Heart left ventricle (tissue), 16 donors: Measurements from ENCODE around the gene WDR37. TPM values are rescaled to one million over a fixed set of nuclear protein-coding genes. Genes with fewer than 3 reads are reported as not detected.

Source experiments
- ATAC-seq, 4 donors: fragments of 200-7000 bp; cut with Tn5 transposase; one replicate each; pipeline ENCODE4 v1.9.1; 2020 to 2022; ENCODE audit warnings: moderate library complexity in 4 of 4, mild to moderate bottlenecking in 3 of 4, moderate number of reproducible peaks in 1 of 4
- DNase-seq, 5 donors: peaks; one replicate each; pipeline ENCODE4 v3.0.0-alpha.2; 2020
- H3K27ac ChIP-seq, 12 donors: fragments of 200-600 bp; sonication (generic) in 4 of 12; one replicate each; pipeline versions ENCODE4 v1.5.0 to v1.8.0; 2016 to 2022; ENCODE audit warnings: mild to moderate bottlenecking in 2 of 12
- H3K27me3 ChIP-seq, 9 donors: fragments of 200-600 bp; sonication (generic) in 2 of 9; one replicate each; pipeline versions ENCODE4 v1.5.1 to v1.8.0; 2016 to 2022; ENCODE audit warnings: mild to moderate bottlenecking in 3 of 9
- H3K36me3 ChIP-seq, 9 donors: fragments of 200-600 bp; sonication (generic) in 2 of 9; one replicate each; pipeline versions ENCODE4 v1.5.0 to v1.8.0; 2018 to 2022; ENCODE audit warnings: mild to moderate bottlenecking in 2 of 9
- H3K4me1 ChIP-seq, 12 donors: fragments of 200-600 bp; sonication (generic) in 4 of 12; one replicate each; pipeline versions ENCODE4 v1.5.0 to v1.8.0; 2016 to 2022; ENCODE audit warnings: mild to moderate bottlenecking in 3 of 12
- H3K4me3 ChIP-seq, 12 donors: fragments of 200-600 bp; sonication (generic) in 4 of 12; one replicate each; pipeline versions ENCODE4 v1.5.0 to v1.8.0; 2017 to 2022; ENCODE audit warnings: mild to moderate bottlenecking in 9 of 12, moderate library complexity in 4 of 12
- H3K9me3 ChIP-seq, 12 donors: fragments of 200-600 bp; sonication (generic) in 4 of 12; one replicate each; pipeline versions ENCODE4 v1.5.0 to v1.8.0; 2016 to 2022; ENCODE audit warnings: mild to moderate bottlenecking in 1 of 12
- POLR2A ChIP-seq, 2 donors: fragments of 450-650 bp; IDR thresholded peaks; one replicate each; pipeline ENCODE4 v1.6.1; 2017; ENCODE audit warnings: antibody characterized with exemption in 2 of 2, mild to moderate bottlenecking in 2 of 2, moderate library complexity in 2 of 2
- WGBS, 4 donors: extraction: QIAGEN DNeasy Blood & Tissue Kit in 2 of 4; methylation state at CpG; one replicate each; pipeline versions ENCODE4 v1.1.5 to v1.1.7; 2013 to 2018; 5-methylcytosine and 5-hydroxymethylcytosine counted together
- intact Hi-C, 10 donors: fragments of 100-400 bp; cut with DNase I; formaldehyde crosslinking; loops; one replicate each; pipeline versions ENCODE4 v1.11.1 to v1.14.2; 2022
- polyA plus RNA-seq, 2 donors: library from polyadenylated mRNA; stranded (reverse); fragments of 200-250 nt; gene quantifications; one replicate each; pipeline ENCODE4 v1.2.3, GENCODE V29; 2013
- total RNA-seq, 9 donors: library from RNA; depleted of rRNA in 2 of 9; stranded (reverse); fragments of >200 nt in 2 of 9; fragmentation: NEBNext Ultra II Directional in 3 of 9; extraction: Animal tissue kit (Norgen Biotek cat#: 25700) in 3 of 9; gene quantifications; one replicate each; pipeline versions ENCODE4 v1.1.0 to v1.2.4, GENCODE V29; 2016 to 2023
- TF ChIP-seq, protein P1 (sequence below), 12 donors: fragments of 200-600 bp; sonication (generic) in 4 of 12; IDR thresholded peaks; one replicate each; pipeline versions ENCODE4 v1.5.0 to v1.8.0; 2018 to 2022; ENCODE audit warnings: antibody characterized with exemption in 12 of 12, mild to moderate bottlenecking in 5 of 12
- donor health status: ischemic (EF 13 %, LVEDD 7.1; RV severe dilation, severe dysfunction).
- donor health status: healthy with polysubstance abuse.
- donor health status: DM: no; HTN: yes; CAD: no.
- donor health status: DM: no; HTN: no; CAD: no.
- donor health status: ischemic (EF 25% LVEDD 6.9; RV normal size, moderate dysfunction).
- donor health status: ischemic (EF 25% LVEDD 5.7; RV mildly dilated, moderate dysfunction).
- donor health status: healthy.
- donor health status: DM: yes; HTN: yes; CAD: no.
- donor health status: ischemic (EF 35%, LVEDD 5.7; RV mildly dilated, moderate dysfunction).
- donor health status: nonischemic (EF 11% LVEDD 7.7; RV severe dilation, severe dysfunction).
- donor health status: DM: yes; HTN: yes; CAD: no.
- donor health status: PGD.
- donor health status: ischemic (EF 29% LVEDD 5.4; RV normal size, mild dysfunction).
- donor health status: nonischemic (EF 23%, LVEDD 6.1; RV moderate dilation, normal function).

The WDR37 gene
- total and polyA plus RNA-seq, 11 donors = 8.4 to 43.3 (median 26.3) TPM

DNA sequence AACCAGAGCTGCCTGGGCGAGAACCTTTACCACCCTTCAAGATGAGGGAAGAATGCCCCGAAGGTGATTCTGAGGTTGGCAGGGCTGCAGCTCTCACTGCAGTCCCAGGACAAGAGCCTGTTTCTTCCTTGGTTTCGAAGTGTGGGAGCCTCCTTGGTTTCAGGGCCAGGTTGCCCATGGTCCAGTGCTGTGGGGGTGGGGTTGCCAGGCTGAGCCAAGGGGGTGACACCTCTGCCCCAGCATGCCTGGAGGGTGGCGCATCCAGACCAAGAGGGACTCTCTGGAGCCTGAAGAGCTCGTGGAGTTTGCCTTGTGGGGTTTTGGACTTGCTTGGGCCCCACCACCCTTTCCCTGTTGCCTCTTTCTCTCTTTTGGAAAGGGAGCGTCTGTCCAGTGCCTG lies 41.3 kb downstream of the WDR37 start:
- 88 to 99% (median 94%) methylated on average over 5 to 6 of the region's 6 CpGs for WGBS, 4 donors
- no peak for ATAC-seq

DNA sequence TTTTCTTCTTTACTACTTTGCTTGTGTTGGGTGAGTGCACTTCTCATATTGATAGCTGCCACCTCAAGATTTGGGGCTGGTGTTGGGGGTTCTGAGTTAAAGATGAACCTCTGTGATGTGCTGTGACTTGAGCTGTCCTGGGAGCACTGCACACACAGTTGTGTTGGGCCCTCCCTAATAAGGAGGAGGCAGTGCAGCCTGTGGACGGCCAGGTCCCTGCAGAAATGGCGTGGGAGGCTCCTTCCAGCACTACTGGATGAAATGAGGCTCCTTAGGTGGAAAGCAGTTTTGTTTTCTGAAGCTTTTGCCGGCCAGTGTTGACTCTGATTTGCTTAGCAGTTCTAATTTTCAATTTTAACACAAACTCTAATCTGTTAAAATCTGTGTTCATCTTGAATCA lies 44.0 kb downstream of the WDR37 start:
- H3K27me3 ChIP-seq = no peaks in the 10 kb centered on the region
- no peaks in the 10 kb centered on the region for H3K9me3 ChIP-seq
- H3K4me3 ChIP-seq = no peak overlapping the region
- 56 to 66% (median 61%) methylated on average over 3 of the region's 3 CpGs for WGBS, 4 donors
- H3K27ac ChIP-seq = no peak overlapping the region
- no peak for TF ChIP-seq POLR2A (IDR thresholded peaks at IDR 0.05)
- TF ChIP-seq, protein P1, sequence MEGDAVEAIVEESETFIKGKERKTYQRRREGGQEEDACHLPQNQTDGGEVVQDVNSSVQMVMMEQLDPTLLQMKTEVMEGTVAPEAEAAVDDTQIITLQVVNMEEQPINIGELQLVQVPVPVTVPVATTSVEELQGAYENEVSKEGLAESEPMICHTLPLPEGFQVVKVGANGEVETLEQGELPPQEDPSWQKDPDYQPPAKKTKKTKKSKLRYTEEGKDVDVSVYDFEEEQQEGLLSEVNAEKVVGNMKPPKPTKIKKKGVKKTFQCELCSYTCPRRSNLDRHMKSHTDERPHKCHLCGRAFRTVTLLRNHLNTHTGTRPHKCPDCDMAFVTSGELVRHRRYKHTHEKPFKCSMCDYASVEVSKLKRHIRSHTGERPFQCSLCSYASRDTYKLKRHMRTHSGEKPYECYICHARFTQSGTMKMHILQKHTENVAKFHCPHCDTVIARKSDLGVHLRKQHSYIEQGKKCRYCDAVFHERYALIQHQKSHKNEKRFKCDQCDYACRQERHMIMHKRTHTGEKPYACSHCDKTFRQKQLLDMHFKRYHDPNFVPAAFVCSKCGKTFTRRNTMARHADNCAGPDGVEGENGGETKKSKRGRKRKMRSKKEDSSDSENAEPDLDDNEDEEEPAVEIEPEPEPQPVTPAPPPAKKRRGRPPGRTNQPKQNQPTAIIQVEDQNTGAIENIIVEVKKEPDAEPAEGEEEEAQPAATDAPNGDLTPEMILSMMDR (IDR thresholded peaks at IDR 0.05) = no peak
- peaks cover 0 to 100% (median 80%) of the 10 kb centered on the region in 9 donors for H3K36me3 ChIP-seq
- ATAC-seq = peak in 2 of 4 donors; percentile 40 to 47
- H3K4me1 ChIP-seq = peaks cover 0 to 30% (median 11%) of the 10 kb centered on the region in 12 donors
- intact Hi-C loops = no loop called here
- no peak for DNase-seq

More for the DNA sequence above, 41.3 kb downstream of the WDR37 start:
- no peaks in the 10 kb centered on the region for H3K27me3 ChIP-seq
- no peak for DNase-seq
- TF ChIP-seq, protein P1 (IDR thresholded peaks at IDR 0.05) = no peak
- TF ChIP-seq POLR2A (IDR thresholded peaks at IDR 0.05) = no peak
- H3K4me3 ChIP-seq = no peak overlapping the region
- no peaks in the 10 kb centered on the region for H3K9me3 ChIP-seq
- H3K4me1 ChIP-seq = peaks cover 0 to 30% (median 11%) of the 10 kb centered on the region in 12 donors
- intact Hi-C loops = no loop called here
- H3K36me3 ChIP-seq = peaks cover 0 to 93% (median 79%) of the 10 kb centered on the region in 9 donors
- no peak overlapping the region for H3K27ac ChIP-seq

DNA sequence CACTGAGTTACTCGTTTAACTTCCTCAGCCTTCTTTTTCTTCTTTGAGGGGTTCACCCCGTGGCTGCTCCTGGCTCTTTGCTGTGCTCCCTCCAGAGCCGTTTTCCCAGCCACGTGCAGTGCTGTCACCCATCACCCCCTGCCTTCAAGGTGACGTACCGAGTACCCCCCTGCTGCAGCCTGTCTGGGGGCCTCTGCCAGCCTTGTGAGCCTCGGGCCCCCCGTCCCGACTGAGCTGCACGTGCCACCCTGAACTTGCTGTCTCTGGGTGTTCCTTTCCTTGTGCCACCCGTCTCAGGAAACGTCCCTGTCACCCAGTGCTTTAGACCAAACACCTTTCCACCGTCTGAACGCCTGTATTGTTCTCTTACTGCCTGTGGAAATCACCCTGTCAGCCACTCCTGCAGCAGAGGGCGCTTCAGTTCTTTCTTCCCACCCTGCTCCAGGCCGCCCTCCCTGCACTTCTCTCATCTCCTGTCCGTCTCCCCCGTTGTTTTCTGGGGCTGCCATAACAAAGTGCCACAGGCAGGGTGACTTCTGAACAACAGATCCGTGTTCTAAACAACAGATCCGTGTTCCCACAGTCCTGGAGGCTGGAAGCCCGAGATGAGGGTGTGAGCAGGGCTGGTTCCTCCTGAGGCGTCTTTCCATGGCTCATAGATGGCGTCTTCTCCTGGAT lies 44.6 kb downstream of the WDR37 start:
- TF ChIP-seq POLR2A (IDR thresholded peaks at IDR 0.05) = no peak
- TF ChIP-seq, protein P1 (IDR thresholded peaks at IDR 0.05) = no peak
- H3K27me3 ChIP-seq = no peaks in the 10 kb centered on the region
- peaks cover 0 to 30% (median 11%) of the 10 kb centered on the region in 12 donors for H3K4me1 ChIP-seq
- no peaks in the 10 kb centered on the region for H3K9me3 ChIP-seq
- peaks cover 0 to 100% (median 80%) of the 10 kb centered on the region in 9 donors for H3K36me3 ChIP-seq
- peak in 2 of 4 donors; percentile 11 to 34 for ATAC-seq
- intact Hi-C loops = no loop called here
- no peak for DNase-seq
- no peak overlapping the region for H3K27ac ChIP-seq
- 66 to 75% (median 67%) methylated on average over 23 of the region's 23 CpGs for WGBS, 4 donors
- no peak overlapping the region for H3K4me3 ChIP-seq

DNA sequence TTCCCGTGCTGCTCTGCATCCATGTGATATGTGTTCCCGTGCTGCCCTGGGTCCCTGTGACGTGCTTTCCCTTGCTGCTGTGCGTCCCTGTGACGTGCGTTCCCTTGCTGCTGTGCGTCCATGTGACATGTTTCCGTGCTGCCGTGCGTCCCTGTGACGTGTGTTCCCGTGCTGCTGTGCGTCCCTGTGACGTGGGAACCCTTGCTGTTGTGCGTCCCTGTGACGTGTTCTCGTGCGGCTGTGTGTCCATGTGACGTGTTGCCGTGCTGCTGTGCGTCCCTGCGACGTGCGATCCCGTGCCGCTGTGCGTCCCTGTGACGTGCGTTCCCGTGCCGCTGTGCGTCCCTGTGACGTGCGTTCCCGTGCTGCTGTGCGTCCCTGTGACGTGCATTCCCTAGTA lies 45.8 kb downstream of the WDR37 start:
- Histone ChIP-seq H3K27ac (no peak overlapping the region), H3K36me3 (peaks cover 0 to 100% (median 80%) of the 10 kb centered on the region in 9 donors), H3K9me3 (no peaks in the 10 kb centered on the region), H3K27me3 (no peaks in the 10 kb centered on the region), H3K4me1 (peaks cover 0 to 30% (median 11%) of the 10 kb centered on the region in 12 donors), H3K4me3 (no peak overlapping the region)
- ATAC-seq (no peak), DNase-seq (no peak)
- TF ChIP-seq, protein P1 (IDR thresholded peaks at IDR 0.05) = no peak
- TF ChIP-seq POLR2A (IDR thresholded peaks at IDR 0.05) = no peak
- 96 to 97% (median 96%) methylated on average over 37 of the region's 37 CpGs for whole genome bisulfite sequencing, 4 donors
- intact Hi-C loops = no loop called here
